PFSK-1 (cell line): ENCODE measurements around the gene PARP4.

Experiments used
- FOXP2 ChIP-seq: optimal IDR thresholded peaks from 2 replicates; pipeline ENCODE3; 2011; ENCODE audit warnings: borderline replicate concordance, control low read depth, inconsistent platforms; ENCODE audit not compliant: insufficient read depth; ENCODE audit errors: extremely low read length, extremely low read depth
- POLR2AphosphoS5 ChIP-seq: IDR thresholded peaks from 2 replicates; pipeline ENCODE4 v1.6.1; 2012; ENCODE audit warnings: low read depth, mild to moderate bottlenecking, control low read depth, low read length, moderate library complexity
- REST ChIP-seq, 2 experiments: IDR thresholded peaks; 2 replicates each; pipeline versions ENCODE4 v1.6.1 to v1.8.0; 2011 to 2012; ENCODE audit warnings: low read depth in 2 of 2, low read length in 2 of 2, control low read depth in 1 of 2, inconsistent platforms in 1 of 2, mild to moderate bottlenecking in 1 of 2, moderate library complexity in 1 of 2; ENCODE audit not compliant: insufficient read depth in 1 of 2
- SIN3A ChIP-seq: IDR thresholded peaks from 2 replicates; pipeline ENCODE4 v1.6.1; 2012; ENCODE audit warnings: mild to moderate bottlenecking, low read length, moderate library complexity, borderline replicate concordance; ENCODE audit not compliant: insufficient read depth
- TAF1 ChIP-seq: IDR thresholded peaks from 2 replicates; pipeline ENCODE4 v1.6.1; 2012; ENCODE audit warnings: low read length, control low read depth, borderline replicate concordance; ENCODE audit not compliant: insufficient read depth

PARP4 gene

DNA sequence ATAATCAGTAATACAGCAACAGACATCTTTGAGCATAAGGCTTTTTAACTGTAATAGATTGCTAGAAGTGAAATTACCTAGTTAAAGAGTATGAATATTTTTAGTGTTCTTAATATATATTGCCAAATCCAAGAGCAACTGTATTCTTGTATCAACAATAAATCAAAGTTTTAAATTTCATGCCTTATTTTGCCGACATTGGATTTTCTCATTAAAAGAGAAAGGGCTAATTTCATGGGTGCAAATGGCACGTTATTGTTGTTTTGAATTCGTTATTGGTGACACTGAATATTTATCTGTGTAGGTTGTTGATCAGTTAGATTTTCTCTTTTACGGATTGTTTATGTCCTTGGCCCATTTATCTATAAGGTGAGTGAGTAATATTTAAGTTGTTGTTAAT, 106.1 kb downstream of the PARP4 start:
- TF ChIP-seq FOXP2: no peak
- TF ChIP-seq REST (IDR thresholded peaks at IDR 0.05; ENCODE audit: insufficient read depth in 1 of 2, low read depth in 2 of 2, low read length in 2 of 2): no peak
- no peak for TF ChIP-seq SIN3A
- no peak for TF ChIP-seq POLR2AphosphoS5
- no peak for TF ChIP-seq TAF1

GRCh38 chr13:24396821-24397220, 115.8 kb downstream of the PARP4 start:
- TF ChIP-seq REST (IDR thresholded peaks at IDR 0.05; ENCODE audit: insufficient read depth in 1 of 2, low read depth in 2 of 2, low read length in 2 of 2): no peak

GRCh38 chr13:24392972-24393371, 119.6 kb downstream of the PARP4 start:
- TF ChIP-seq SIN3A: no peak
- TF ChIP-seq REST (IDR thresholded peaks at IDR 0.05; ENCODE audit: insufficient read depth in 1 of 2, low read depth in 2 of 2, low read length in 2 of 2): no peak
- TF ChIP-seq FOXP2: no peak

DNA sequence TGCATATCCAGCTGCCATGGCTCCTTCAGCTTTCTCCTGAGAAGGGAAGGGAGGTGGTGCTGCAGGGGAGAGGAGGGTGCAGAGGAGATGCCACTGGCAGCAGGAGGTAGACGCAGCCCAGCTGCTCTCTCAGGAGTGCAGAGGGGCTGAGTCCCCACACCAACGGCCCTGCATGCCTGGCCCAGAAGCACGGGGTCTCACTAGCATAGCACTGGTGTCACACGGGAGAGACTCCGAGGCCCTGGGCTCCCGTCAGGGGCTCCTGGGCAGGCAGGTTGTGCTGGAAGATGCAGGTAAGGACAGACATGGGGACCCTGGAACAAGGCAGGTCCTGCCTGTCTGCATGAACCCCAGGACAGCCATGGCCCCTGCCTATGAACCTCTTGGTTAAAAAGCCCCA, 123.1 kb downstream of the PARP4 start:
- TF ChIP-seq FOXP2 (no peak), SIN3A (no peak), POLR2AphosphoS5 (no peak), REST (IDR thresholded peaks at IDR 0.05; ENCODE audit: insufficient read depth in 1 of 2, low read depth in 2 of 2, low read length in 2 of 2) (no peak), TAF1 (no peak)

DNA sequence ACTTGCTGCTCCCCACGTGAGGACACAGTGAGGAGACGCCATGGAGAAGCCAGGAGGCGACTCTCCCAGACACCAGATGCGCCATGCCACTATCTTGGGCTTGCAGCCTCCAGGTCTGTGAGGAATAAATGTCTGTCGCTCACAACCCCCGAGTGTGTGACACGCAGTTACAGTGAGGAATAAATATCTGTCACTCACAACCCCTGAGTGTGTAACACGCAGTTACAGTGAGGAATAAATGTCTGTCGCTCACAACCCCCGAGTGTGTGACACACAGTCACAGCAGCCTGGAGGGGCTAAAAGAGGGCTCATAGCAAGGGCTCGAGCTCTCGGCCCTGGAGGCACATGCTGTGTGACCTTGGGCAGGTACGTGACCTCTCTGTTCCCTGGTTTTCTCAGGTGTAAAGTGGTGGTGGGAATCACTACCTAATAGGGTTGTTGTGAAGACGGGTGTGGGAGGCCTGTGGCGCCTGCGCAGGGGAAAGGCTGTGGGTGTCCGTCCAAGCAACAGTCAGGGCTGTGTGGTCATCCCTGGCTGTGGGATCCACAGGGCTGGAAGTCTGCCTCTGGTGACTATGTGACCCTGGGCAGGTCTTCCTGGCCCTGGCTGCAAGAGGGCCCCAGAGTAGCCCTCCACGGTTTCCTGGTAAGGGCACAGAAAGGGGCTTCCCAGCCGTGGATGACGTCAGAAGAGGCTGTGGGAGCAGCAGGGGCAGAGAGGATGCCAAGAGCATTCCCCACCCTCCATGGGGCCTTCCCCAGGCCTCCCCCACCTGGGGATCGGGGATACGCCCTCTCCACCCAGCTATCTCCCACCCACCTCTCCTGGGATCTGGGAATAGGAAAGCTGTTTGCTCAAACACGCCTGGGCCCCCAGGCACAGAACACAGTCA, 125.5 kb downstream of the PARP4 start:
- TF ChIP-seq FOXP2 (no peak), REST (IDR thresholded peaks at IDR 0.05; ENCODE audit: insufficient read depth in 1 of 2, low read depth in 2 of 2, low read length in 2 of 2) (no peak), SIN3A (no peak)
